ENCODE results near the gene OGFOD2. TPM values are rescaled to one million over a fixed set of nuclear protein-coding genes. Genes with fewer than 3 reads are reported as not detected.

Gene OGFOD2
- total and polyA plus RNA-seq, 2 of the 13 experiments (the other 11 are each of a cell fraction or from before 2014, with no cell fraction given): 13.2 to 14.6 TPM

GRCh38 chr12:122927756-122928403 lies 47.2 kb upstream of the OGFOD2 start:
- H3K36me3 ChIP-seq (replicated peaks in 1 of 2; ENCODE audit: control insufficient read depth in 1 of 2, insufficient read depth in 2 of 2, low read length in 2 of 2): no peaks in the 10 kb centered on the region
- H3K79me2 ChIP-seq (ENCODE audit: insufficient read depth, low read length): no peaks in the 10 kb centered on the region
- 94% methylated on average over 10 of the region's 11 CpGs for WGBS (ENCODE audit: low lambda C conversion rate)
- H3K9me3 ChIP-seq (ENCODE audit: low read length): no peaks in the 10 kb centered on the region
- no peaks in the 10 kb centered on the region for H4K20me1 ChIP-seq (ENCODE audit: insufficient read depth, low read length)
- no TSS peak for BruUV-seq (replicated peaks)
- DNase-seq (ENCODE audit: low spot score): no peak
- intact Hi-C loops (cut with micrococcal nuclease; ENCODE audit: unreplicated experiment) (no loop called here), in situ Hi-C loops (cut with HindIII; ENCODE audit: extremely low pct_ligation_motif_present, low pct_unique_long_range_greater_than_20kb) (no loop called here)
- ChIA-PET POLR2A (no interaction called here), CTCF (ENCODE audit: low intra/inter-chr PET ratio, low total read pairs) (no interaction called here)
- H2AFZ ChIP-seq (ENCODE audit: low read length): no peak overlapping the region
- no peaks in the 10 kb centered on the region for H3K27me3 ChIP-seq (ENCODE audit: control insufficient read depth in 1 of 2, insufficient read depth in 2 of 2, low read length in 2 of 2)
- no peak overlapping the region for H3K4me2 ChIP-seq (ENCODE audit: low read depth, low read length)
- no peak for ATAC-seq
- no peak for FAIRE-seq
- peaks cover 7% of the 10 kb centered on the region; the same call in 1 of the 2 replicates for H3K4me1 ChIP-seq (ENCODE audit: insufficient read depth, low read length)
- no peak overlapping the region for H3K4me3 ChIP-seq (replicated peaks in 1 of 3; ENCODE audit: insufficient read depth in 1 of 3, low read depth in 2 of 3, low read length in 3 of 3)
- H3K27ac ChIP-seq (ENCODE audit: extremely low read length, insufficient read depth, low read length): no peak overlapping the region
- no peak overlapping the region for H3K9ac ChIP-seq (ENCODE audit: insufficient read depth, low read depth, low read length)
- no peak for TF ChIP-seq RCOR2 (CRISPR knock-in tag; IDR thresholded peaks at IDR 0.05)
- TF ChIP-seq RNF2 (conservative IDR thresholded peaks at IDR 0.05; ENCODE audit: low read depth): no peak
- TF ChIP-seq ZBTB46 (CRISPR knock-in tag; IDR thresholded peaks at IDR 0.05; ENCODE audit: borderline replicate concordance): no peak
- TF ChIP-seq NRL (CRISPR knock-in tag; IDR thresholded peaks at IDR 0.05; ENCODE audit: borderline replicate concordance): no peak
- no peak for TF ChIP-seq AHR (CRISPR knock-in tag; IDR thresholded peaks at IDR 0.05)
- TF ChIP-seq IKZF4 (CRISPR knock-in tag; IDR thresholded peaks at IDR 0.05; ENCODE audit: borderline replicate concordance, low read depth, not compliant biosample characterization): no peak
- no peak for TF ChIP-seq ZNF234 (CRISPR knock-in tag; conservative IDR thresholded peaks at IDR 0.05)
- TF ChIP-seq SNAI1 (CRISPR knock-in tag; IDR thresholded peaks at IDR 0.05; ENCODE audit: borderline replicate concordance): no peak
- no peak for TF ChIP-seq ZNF552 (CRISPR knock-in tag; IDR thresholded peaks at IDR 0.05; ENCODE audit: borderline replicate concordance)
- TF ChIP-seq TBL1XR1 (IDR thresholded peaks at IDR 0.05; ENCODE audit: borderline replicate concordance, low read length, partially characterized antibody): no peak
- no peak for TF ChIP-seq ZNF512B (CRISPR knock-in tag; IDR thresholded peaks at IDR 0.05; ENCODE audit: borderline replicate concordance)
- no peak for TF ChIP-seq ZBED4 (CRISPR knock-in tag; IDR thresholded peaks at IDR 0.05; ENCODE audit: borderline replicate concordance)
- no peak for TF ChIP-seq SNRNP70 (IDR thresholded peaks at IDR 0.05; ENCODE audit: low read depth, low read length)
- no peak for TF ChIP-seq ZSCAN20 (CRISPR knock-in tag; IDR thresholded peaks at IDR 0.05; ENCODE audit: borderline replicate concordance)
- TF ChIP-seq CBX5 (CRISPR knock-in tag; IDR thresholded peaks at IDR 0.05; ENCODE audit: borderline replicate concordance): no peak
- no peak for TF ChIP-seq MED1 (CRISPR knock-in tag; IDR thresholded peaks at IDR 0.05)

All from HepG2 (cell line).